CD4-positive, CD25-positive, alpha-beta regulatory T cell (primary cell): Measurements from ENCODE around the gene WWOX. TPM values are rescaled to one million over a fixed set of nuclear protein-coding genes. Genes with fewer than 3 reads are reported as not detected.

Experiments
- ATAC-seq, 2 donors: fragments of 150-1000 bp; cut with Tn5 transposase; one replicate each; pipeline ENCODE4 v1.10.0; 2021; ENCODE audit warnings: low read depth in 2 of 2, moderate number of reproducible peaks in 2 of 2, moderate library complexity in 1 of 2
- DNase-seq, 3 donors: peaks; one replicate each; pipeline versions ENCODE4 v3.0.0 to v3.0.0-alpha.2; 2012 to 2022; ENCODE audit warnings: mixed read lengths in 1 of 3
- H3K27ac ChIP-seq: one replicate; pipeline ENCODE4 v1.7.0; 2013; ENCODE audit warnings: mild to moderate bottlenecking, low read length; ENCODE audit not compliant: insufficient read depth, poor library complexity, severe bottlenecking
- H3K27me3 ChIP-seq: one replicate; pipeline ENCODE4 v1.7.0; 2013; ENCODE audit warnings: low read length; ENCODE audit not compliant: control insufficient read depth, insufficient read depth
- H3K36me3 ChIP-seq: one replicate; pipeline ENCODE4 v1.7.0; 2013; ENCODE audit warnings: mild to moderate bottlenecking, low read length, moderate library complexity; ENCODE audit not compliant: control insufficient read depth, insufficient read depth
- H3K4me1 ChIP-seq: 2 replicates; pipeline ENCODE4 v1.7.0; 2013; ENCODE audit warnings: mild to moderate bottlenecking, low read length; ENCODE audit not compliant: insufficient read depth, control insufficient read depth, poor library complexity, severe bottlenecking
- H3K4me3 ChIP-seq: one replicate; pipeline ENCODE4 v1.7.0; 2013; ENCODE audit warnings: low read depth, mild to moderate bottlenecking, low read length, moderate library complexity
- H3K9me3 ChIP-seq, 2 experiments: 1 replicate in 1 of 2; 2 replicates in 1 of 2; pipeline ENCODE4 v1.7.0; 2013; ENCODE audit warnings: low read length in 2 of 2, mild to moderate bottlenecking in 1 of 2, moderate library complexity in 1 of 2; ENCODE audit not compliant: control insufficient read depth in 2 of 2
- H3K27ac Mint-ChIP-seq, 3 donors: one replicate each; pipeline ENCODE4 v1.8.0; 2020 to 2022; ENCODE audit warnings: mild to moderate bottlenecking in 3 of 3, mixed read lengths in 3 of 3, moderate library complexity in 2 of 3
- H3K27me3 Mint-ChIP-seq: one replicate; pipeline ENCODE4 v1.8.0; 2022; ENCODE audit warnings: mild to moderate bottlenecking, mixed read lengths
- H3K36me3 Mint-ChIP-seq: one replicate; pipeline ENCODE4 v1.8.0; 2020; ENCODE audit warnings: mixed read lengths
- H3K4me1 Mint-ChIP-seq, 4 donors: one replicate each; pipeline ENCODE4 v1.8.0; 2020 to 2022; ENCODE audit warnings: mixed read lengths in 4 of 4, mild to moderate bottlenecking in 1 of 4
- H3K4me3 Mint-ChIP-seq, 4 donors: one replicate each; pipeline ENCODE4 v1.8.0; 2020 to 2022; ENCODE audit warnings: mild to moderate bottlenecking in 4 of 4, mixed read lengths in 4 of 4, moderate library complexity in 3 of 4
- H3K9me3 Mint-ChIP-seq, 7 donors: one replicate each; pipeline ENCODE4 v1.8.0; 2020 to 2022; ENCODE audit warnings: mixed read lengths in 7 of 7, mild to moderate bottlenecking in 3 of 7, moderate library complexity in 2 of 7
- polyA plus RNA-seq, 4 donors: library from polyadenylated mRNA; unstranded; fragments of 300-500 nt; fragmentation: Illumina TruSeq; gene quantifications; one replicate each; pipeline ENCODE4 v1.2.3, GENCODE V29; 2021
- total RNA-seq: library from RNA; stranded (reverse); gene quantifications from one replicate; pipeline ENCODE4 v1.2.3, GENCODE V29; 2022

WWOX gene
- total and polyA plus RNA-seq, 5 donors from 2014 or later, result 10.3 to 18.6 (median 12.8) TPM

DNA sequence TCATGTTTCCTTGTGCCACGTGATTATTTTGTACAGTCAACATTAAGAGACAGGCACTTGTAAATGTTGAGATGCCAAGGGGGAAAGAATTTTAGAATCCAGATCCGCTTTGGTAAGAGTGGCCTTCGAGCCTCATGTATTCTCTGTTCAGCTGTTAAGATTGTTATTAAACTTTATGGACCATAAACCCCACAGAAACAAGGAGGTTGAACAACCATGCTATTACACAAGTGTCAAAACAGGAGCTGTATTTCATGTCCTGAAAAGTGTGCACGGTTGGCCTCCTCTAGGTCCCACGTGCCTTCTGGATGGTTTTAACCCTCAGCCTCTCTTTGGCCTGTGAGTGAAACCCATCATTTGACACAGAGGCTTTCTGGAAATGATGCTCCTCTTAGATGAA is 809.8 kb downstream of the WWOX start:
- Histone ChIP-seq H3K36me3 (no peaks in the 10 kb centered on the region), H3K27ac (no peak overlapping the region), H3K4me1 (no peaks in the 10 kb centered on the region), H3K9me3 (no peaks in the 10 kb centered on the region), H3K27me3 (no peaks in the 10 kb centered on the region), H3K4me3 (no peak overlapping the region)
- no peak for ATAC-seq
- H3K4me3 Mint-ChIP-seq, result no peak overlapping the region
- H3K4me1 Mint-ChIP-seq, result no peaks in the 10 kb centered on the region
- no peaks in the 10 kb centered on the region for H3K36me3 Mint-ChIP-seq
- no peak overlapping the region for H3K27ac Mint-ChIP-seq
- peaks cover 0 to 8% (median 5%) of the 10 kb centered on the region in 7 donors for H3K9me3 Mint-ChIP-seq
- no peaks in the 10 kb centered on the region for H3K27me3 Mint-ChIP-seq
- no peak for DNase-seq

DNA sequence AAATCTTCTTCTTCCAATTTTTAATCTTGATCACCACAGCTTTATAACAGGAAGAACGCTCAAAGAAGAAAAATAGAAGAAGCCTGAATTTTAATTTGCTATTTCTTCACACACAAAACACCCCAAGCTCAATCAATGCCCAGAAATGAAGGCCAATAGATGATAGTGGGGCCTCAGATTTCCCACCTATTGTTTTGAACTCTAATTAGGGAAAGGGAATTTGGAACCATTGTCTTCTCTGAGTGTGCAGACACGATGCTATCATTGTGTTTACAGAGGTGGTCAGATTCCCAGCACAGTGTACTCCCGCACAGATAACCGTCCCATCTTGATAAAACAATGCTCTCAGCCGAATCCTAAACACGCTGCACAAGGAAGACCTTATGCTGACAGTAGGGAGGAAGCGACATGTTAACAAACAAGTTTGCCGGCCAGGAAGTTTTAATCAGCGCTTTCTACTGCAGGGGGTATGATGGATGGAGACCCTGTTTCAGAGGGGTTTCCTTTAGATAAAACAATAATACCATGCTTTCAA is 816.4 kb downstream of the WWOX start:
- Histone ChIP-seq H3K4me1 (no peaks in the 10 kb centered on the region), H3K27ac (no peak overlapping the region), H3K9me3 (peaks cover 0 to 2% of the 10 kb centered on the region in 2 experiments), H3K36me3 (no peaks in the 10 kb centered on the region), H3K4me3 (no peak overlapping the region), H3K27me3 (no peaks in the 10 kb centered on the region)
- Mint-ChIP-seq H3K9me3 (peaks cover 0 to 8% (median 4%) of the 10 kb centered on the region in 7 donors), H3K36me3 (no peaks in the 10 kb centered on the region), H3K27me3 (peaks cover 8% of the 10 kb centered on the region), H3K4me1 (no peaks in the 10 kb centered on the region), H3K27ac (no peak overlapping the region), H3K4me3 (no peak overlapping the region)
- ATAC-seq (no peak), DNase-seq (no peak)

DNA sequence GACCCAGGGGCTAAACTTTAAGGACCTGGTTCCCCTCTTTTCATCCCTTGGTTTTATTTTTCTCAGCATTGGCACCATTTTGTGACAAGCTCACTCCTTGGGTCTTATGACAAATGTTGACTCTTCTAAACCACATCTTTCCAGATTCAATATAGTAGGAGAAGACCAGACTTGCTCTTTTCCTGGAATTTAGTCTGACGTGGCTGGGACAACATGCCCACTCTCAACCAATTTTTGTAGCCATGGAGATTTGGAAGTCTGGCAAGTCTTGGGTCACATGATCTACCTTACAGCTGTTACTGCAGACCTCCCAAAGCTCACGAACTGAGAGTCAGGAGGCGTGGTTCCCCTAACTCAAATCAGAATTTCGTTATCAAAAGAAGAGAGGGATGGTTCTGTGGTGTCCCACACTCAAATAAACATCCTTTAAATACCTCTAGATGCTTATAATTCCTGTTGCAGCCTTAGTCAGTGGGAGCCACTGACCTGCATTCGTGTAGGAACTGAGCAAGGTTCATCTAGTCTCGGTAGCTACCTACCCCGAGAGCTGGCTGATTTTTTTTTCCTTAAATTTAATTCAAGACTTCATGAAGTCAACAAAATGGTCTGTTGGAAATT is 817.6 kb downstream of the WWOX start:
- Histone ChIP-seq H3K4me3 (no peak overlapping the region), H3K9me3 (peaks cover 8 to 13% of the 10 kb centered on the region in 2 experiments), H3K27ac (no peak overlapping the region), H3K27me3 (no peaks in the 10 kb centered on the region), H3K36me3 (no peaks in the 10 kb centered on the region), H3K4me1 (no peaks in the 10 kb centered on the region)
- Mint-ChIP-seq H3K9me3 (peaks cover 0 to 18% (median 4%) of the 10 kb centered on the region in 7 donors), H3K27me3 (peaks cover 8% of the 10 kb centered on the region), H3K4me3 (no peak overlapping the region), H3K27ac (no peak overlapping the region), H3K36me3 (no peaks in the 10 kb centered on the region), H3K4me1 (no peaks in the 10 kb centered on the region)
- no peak for DNase-seq
- no peak for ATAC-seq

DNA sequence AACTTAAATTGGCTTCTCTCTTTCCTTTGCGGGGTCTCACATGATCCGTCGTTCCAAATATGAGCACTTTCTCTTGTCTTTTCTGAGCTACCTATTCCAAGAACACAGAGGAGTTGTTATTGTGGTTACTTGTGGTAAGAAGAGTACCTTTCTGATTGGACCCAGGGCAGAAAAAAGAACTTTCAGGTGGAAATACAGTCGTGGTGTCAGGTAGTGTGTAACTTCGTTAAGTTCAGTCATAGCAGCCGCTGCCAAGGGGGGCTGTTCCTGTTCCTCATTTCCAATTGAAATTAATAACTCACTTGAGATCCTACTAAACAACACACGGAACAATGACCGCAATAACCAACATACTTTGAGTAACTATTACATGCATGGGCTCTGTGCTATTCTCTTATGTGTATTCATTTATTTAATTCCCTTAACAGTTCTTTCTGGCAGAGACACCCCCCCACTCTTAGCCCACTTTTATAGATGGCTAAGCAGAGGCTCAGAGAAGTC is 819.4 kb downstream of the WWOX start:
- DNase-seq (no peak), ATAC-seq (no peak)
- H3K27me3 Mint-ChIP-seq, result peaks cover 8% of the 10 kb centered on the region
- H3K4me3 Mint-ChIP-seq, result no peak overlapping the region
- no peak overlapping the region for H3K4me3 ChIP-seq
- no peaks in the 10 kb centered on the region for H3K27me3 ChIP-seq
- H3K27ac ChIP-seq, result no peak overlapping the region
- peaks cover 4 to 24% (median 5%) of the 10 kb centered on the region in 7 donors for H3K9me3 Mint-ChIP-seq
- H3K27ac Mint-ChIP-seq, result no peak overlapping the region
- no peaks in the 10 kb centered on the region for H3K4me1 ChIP-seq
- H3K9me3 ChIP-seq, result peaks cover 12 to 13% of the 10 kb centered on the region in 2 experiments
- no peaks in the 10 kb centered on the region for H3K4me1 Mint-ChIP-seq
- no peaks in the 10 kb centered on the region for H3K36me3 Mint-ChIP-seq
- no peaks in the 10 kb centered on the region for H3K36me3 ChIP-seq

DNA sequence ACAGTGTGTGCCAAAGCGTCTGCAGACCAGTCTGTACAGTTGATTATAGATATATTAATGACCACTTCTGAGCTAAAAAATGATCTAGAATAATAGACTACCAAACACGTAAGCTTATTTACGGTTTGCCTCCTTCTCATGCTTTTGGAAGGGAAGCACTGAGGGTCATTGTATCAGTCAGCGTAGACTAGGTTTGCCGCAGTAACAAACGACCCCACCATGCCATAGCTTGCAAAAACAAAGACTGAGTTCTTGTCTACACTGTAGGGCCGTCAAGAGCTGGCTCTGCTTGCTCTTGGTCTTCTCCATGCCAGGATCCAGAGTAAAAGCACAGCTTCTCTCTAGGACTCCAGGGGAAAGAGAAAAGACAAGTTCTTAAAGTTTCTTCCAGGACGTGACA is 820.4 kb downstream of the WWOX start:
- Mint-ChIP-seq H3K27ac (no peak overlapping the region), H3K9me3 (peaks cover 4 to 24% (median 5%) of the 10 kb centered on the region in 7 donors), H3K4me1 (peaks cover 0 to 2% (median 0%) of the 10 kb centered on the region in 4 donors), H3K27me3 (peaks cover 8% of the 10 kb centered on the region), H3K36me3 (no peaks in the 10 kb centered on the region), H3K4me3 (no peak overlapping the region)
- H3K4me3 ChIP-seq, result no peak overlapping the region
- no peaks in the 10 kb centered on the region for H3K4me1 ChIP-seq
- no peaks in the 10 kb centered on the region for H3K27me3 ChIP-seq
- no peaks in the 10 kb centered on the region for H3K36me3 ChIP-seq
- H3K27ac ChIP-seq, result no peak overlapping the region
- peaks cover 12 to 13% of the 10 kb centered on the region in 2 experiments for H3K9me3 ChIP-seq
- no peak for ATAC-seq
- DNase-seq, result no peak

DNA sequence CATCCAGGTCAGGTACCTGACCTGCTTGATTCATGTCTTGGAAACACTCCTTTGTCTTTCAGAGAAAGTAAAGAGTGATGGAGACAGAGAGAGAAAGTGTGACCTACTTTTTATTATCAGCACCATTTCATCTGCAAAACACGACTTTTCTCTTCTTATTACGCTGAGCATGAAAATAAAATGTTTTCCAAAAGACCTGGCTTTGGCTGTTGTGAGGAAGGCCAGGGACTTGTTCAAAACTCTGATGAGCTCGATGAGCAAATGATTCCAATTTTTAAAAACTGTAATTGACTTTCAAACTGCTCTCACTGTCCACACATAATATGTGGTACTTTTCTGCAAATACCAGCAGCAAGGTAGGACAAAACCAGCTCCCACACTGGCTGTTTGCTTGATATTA is 821.2 kb downstream of the WWOX start:
- H3K36me3 Mint-ChIP-seq, result no peaks in the 10 kb centered on the region
- H3K9me3 ChIP-seq, result peaks cover 12 to 13% of the 10 kb centered on the region in 2 experiments
- ATAC-seq (no peak), DNase-seq (no peak)
- no peak overlapping the region for H3K27ac ChIP-seq
- H3K4me1 Mint-ChIP-seq, result peaks cover 0 to 5% (median 0%) of the 10 kb centered on the region in 4 donors
- no peak overlapping the region for H3K4me3 ChIP-seq
- H3K27ac Mint-ChIP-seq, result peak overlapping the region in 1 of 3 donors; percentile 29
- H3K27me3 ChIP-seq, result no peaks in the 10 kb centered on the region
- H3K4me1 ChIP-seq, result no peaks in the 10 kb centered on the region
- peaks cover 4 to 24% (median 5%) of the 10 kb centered on the region in 7 donors for H3K9me3 Mint-ChIP-seq
- no peaks in the 10 kb centered on the region for H3K36me3 ChIP-seq
- H3K27me3 Mint-ChIP-seq, result peaks cover 8% of the 10 kb centered on the region
- H3K4me3 Mint-ChIP-seq, result no peak overlapping the region

DNA sequence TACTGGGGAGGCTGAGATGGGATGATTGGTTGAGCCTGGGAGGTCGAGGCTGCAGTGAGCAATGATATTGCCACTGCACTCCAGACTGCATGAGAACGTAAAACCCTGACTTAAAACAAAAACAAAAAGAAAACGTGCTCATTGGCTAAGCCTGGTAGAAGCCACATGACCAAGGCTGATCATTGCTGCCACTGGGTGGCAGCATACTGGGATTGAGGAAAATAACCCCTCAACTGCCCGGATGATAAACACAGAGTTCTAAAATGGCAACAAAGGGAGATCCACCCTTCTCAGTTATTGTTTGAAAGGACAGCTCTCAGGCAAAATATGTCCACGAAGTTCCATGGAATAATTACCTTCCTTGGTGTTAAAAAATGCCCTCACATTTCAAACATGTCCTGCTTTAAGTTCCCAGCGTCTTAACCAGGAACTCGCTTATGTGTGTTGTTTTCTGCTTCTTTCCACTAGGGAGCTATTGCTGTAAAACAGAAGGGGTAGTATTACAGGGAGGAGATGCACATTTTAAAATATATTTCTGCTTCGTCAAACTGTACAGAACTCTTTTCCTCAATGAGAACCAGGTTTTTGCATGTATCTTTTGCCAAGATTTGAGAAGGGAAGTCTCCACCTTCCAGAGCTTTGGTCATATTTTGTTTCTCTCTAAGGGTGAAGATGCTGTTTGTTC is 825.8 kb downstream of the WWOX start:
- no peaks in the 10 kb centered on the region for H3K27me3 ChIP-seq
- H3K27ac ChIP-seq, result no peak overlapping the region
- H3K4me1 ChIP-seq, result no peaks in the 10 kb centered on the region
- H3K4me1 Mint-ChIP-seq, result peaks cover 0 to 7% (median 2%) of the 10 kb centered on the region in 4 donors
- H3K36me3 ChIP-seq, result no peaks in the 10 kb centered on the region
- no peak overlapping the region for H3K4me3 Mint-ChIP-seq
- H3K9me3 Mint-ChIP-seq, result peaks cover 2 to 21% (median 5%) of the 10 kb centered on the region in 7 donors
- H3K36me3 Mint-ChIP-seq, result no peaks in the 10 kb centered on the region
- ATAC-seq (no peak), DNase-seq (peak in 2 of 3 donors; percentile 9 to 31)
- peaks cover 12 to 13% of the 10 kb centered on the region in 2 experiments for H3K9me3 ChIP-seq
- H3K4me3 ChIP-seq, result no peak overlapping the region
- no peaks in the 10 kb centered on the region for H3K27me3 Mint-ChIP-seq
- no peak overlapping the region for H3K27ac Mint-ChIP-seq
